ENCODE results near the gene MSRB2. TPM values are rescaled to one million over a fixed set of nuclear protein-coding genes. Genes with fewer than 3 reads are reported as not detected.

The MSRB2 gene
- total RNA-seq, 4 donors from 2014 or later: 24.3 to 43.5 (median 29.4) TPM

- intact Hi-C loops (cut with DNase I; ENCODE audit: low total_unique reads): no loop called here
- in situ Hi-C loops (cut with MboI; ENCODE audit: low sequenced_read_pairs in 4 of 4): no loop called here
- ATAC-seq (no peak), DNase-seq (no peak)
- H3K27me3 ChIP-seq: peaks cover 0 to 6% (median 0%) of the 10 kb centered on the region in 3 donors
- no peak overlapping the region for H3K4me3 ChIP-seq
- H3K9me3 ChIP-seq: no peaks in the 10 kb centered on the region
- H3K4me1 ChIP-seq: peaks cover 5 to 16% of the 10 kb centered on the region in 2 donors
- TF ChIP-seq CTCF (IDR thresholded peaks at IDR 0.05 in 4 of 5, conservative IDR thresholded peaks at IDR 0.05 in 1 of 5): no peak
- TF ChIP-seq POLR2A (IDR thresholded peaks at IDR 0.05): no peak
- no peaks in the 10 kb centered on the region for H3K36me3 ChIP-seq
- no peak overlapping the region for H3K27ac ChIP-seq
Observed at GRCh38 chr10:23081221-23081750, 14.1 kb upstream of the MSRB2 start.

- Histone ChIP-seq H3K27me3 (peaks cover 0 to 3% (median 0%) of the 10 kb centered on the region in 3 donors), H3K4me3 (no peak overlapping the region), H3K9me3 (no peaks in the 10 kb centered on the region), H3K36me3 (no peaks in the 10 kb centered on the region), H3K27ac (no peak overlapping the region), H3K4me1 (peaks cover 5 to 16% of the 10 kb centered on the region in 2 donors)
- in situ Hi-C loops (cut with MboI; ENCODE audit: low sequenced_read_pairs in 4 of 4): no loop called here
- no peak for ATAC-seq
- DNase-seq: no peak
- intact Hi-C loops (cut with DNase I; ENCODE audit: low total_unique reads): no loop called here
- TF ChIP-seq CTCF (IDR thresholded peaks at IDR 0.05 in 4 of 5, conservative IDR thresholded peaks at IDR 0.05 in 1 of 5) (peak in 1 of 5 experiments; percentile 17), POLR2A (IDR thresholded peaks at IDR 0.05) (no peak)
Observed at GRCh38 chr10:23081891-23082290, 13.5 kb upstream of the MSRB2 start.

- H3K9me3 ChIP-seq: no peaks in the 10 kb centered on the region
- in situ Hi-C loops (cut with MboI; ENCODE audit: low sequenced_read_pairs in 4 of 4): no loop called here
- no peak for ATAC-seq
- H3K4me1 ChIP-seq: no peaks in the 10 kb centered on the region
- no peak overlapping the region for H3K27ac ChIP-seq
- intact Hi-C loops (cut with DNase I; ENCODE audit: low total_unique reads): no loop called here
- H3K4me3 ChIP-seq: no peak overlapping the region
- no peak for DNase-seq
- no peaks in the 10 kb centered on the region for H3K27me3 ChIP-seq
- no peak for TF ChIP-seq CTCF (IDR thresholded peaks at IDR 0.05 in 4 of 5, conservative IDR thresholded peaks at IDR 0.05 in 1 of 5)
- TF ChIP-seq POLR2A (IDR thresholded peaks at IDR 0.05): no peak
- H3K36me3 ChIP-seq: no peaks in the 10 kb centered on the region
Observed at GRCh38 chr10:23088609-23089008, 6.8 kb upstream of the MSRB2 start.

DNA sequence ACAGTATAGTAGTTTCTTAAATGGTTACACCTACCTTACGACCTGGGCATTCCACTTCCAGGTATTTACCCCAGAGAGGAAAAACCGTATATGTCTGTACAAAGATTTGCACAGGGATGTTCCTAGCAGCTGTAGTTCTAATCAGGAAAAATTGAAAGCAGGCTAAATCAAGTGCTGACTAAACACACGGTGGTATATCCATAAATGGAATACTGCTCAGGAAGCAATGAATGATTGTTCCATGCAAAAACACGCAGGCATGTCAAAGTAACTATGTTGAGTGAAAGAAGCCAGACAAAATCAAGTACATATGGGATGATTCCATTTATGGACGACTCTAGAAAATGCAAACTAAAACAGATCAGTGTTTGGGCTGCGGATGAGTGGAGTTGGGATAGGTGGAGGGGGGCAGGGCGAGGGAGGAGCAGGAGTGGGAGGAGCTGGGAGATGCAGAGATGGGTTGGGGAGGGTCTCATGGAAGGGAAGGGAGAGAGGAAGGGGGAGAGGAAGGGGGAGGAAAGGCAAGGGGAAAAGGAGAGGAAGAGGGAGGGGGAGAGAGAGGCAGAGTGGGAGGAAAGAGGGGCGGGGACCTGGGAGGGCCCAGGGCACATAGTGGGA, 484 bp upstream of the MSRB2 start:
- intact Hi-C loops (cut with DNase I; ENCODE audit: low total_unique reads): loop anchor here (2.0 to 10.0 kb wide), 4 partner anchors 540 to 1093 kb away; partner anchors contain the start of genes COMMD3 and DNAJC1
- peak in 1 of 2 donors; percentile 13 for ATAC-seq

More for the DNA sequence above, 484 bp upstream of the MSRB2 start:
- TF ChIP-seq CTCF (IDR thresholded peaks at IDR 0.05 in 4 of 5, conservative IDR thresholded peaks at IDR 0.05 in 1 of 5) (no peak), POLR2A (IDR thresholded peaks at IDR 0.05) (no peak)
- Histone ChIP-seq H3K4me1 (peaks cover 24 to 33% of the 10 kb centered on the region in 2 donors), H3K27ac (peak overlapping the region; percentile 81 to 95 (median 92)), H3K27me3 (no peaks in the 10 kb centered on the region), H3K4me3 (peak overlapping the region; percentile 76 to 89 (median 81)), H3K36me3 (no peaks in the 10 kb centered on the region), H3K9me3 (no peaks in the 10 kb centered on the region)
- DNase-seq: no peak
- in situ Hi-C loops (cut with MboI; ENCODE audit: low sequenced_read_pairs in 4 of 4): loop anchor here in 1 of 4 donors (10.0 kb wide), 1 partner anchor 780 kb away; the partner anchor contains the start of gene COMMD3
